ENCODE results near the gene COMMD1. TPM values are rescaled to one million over a fixed set of nuclear protein-coding genes. Genes with fewer than 3 reads are reported as not detected.

Gene COMMD1
- total RNA-seq, 1 donor from 2014 or later = 39.7 TPM

DNA sequence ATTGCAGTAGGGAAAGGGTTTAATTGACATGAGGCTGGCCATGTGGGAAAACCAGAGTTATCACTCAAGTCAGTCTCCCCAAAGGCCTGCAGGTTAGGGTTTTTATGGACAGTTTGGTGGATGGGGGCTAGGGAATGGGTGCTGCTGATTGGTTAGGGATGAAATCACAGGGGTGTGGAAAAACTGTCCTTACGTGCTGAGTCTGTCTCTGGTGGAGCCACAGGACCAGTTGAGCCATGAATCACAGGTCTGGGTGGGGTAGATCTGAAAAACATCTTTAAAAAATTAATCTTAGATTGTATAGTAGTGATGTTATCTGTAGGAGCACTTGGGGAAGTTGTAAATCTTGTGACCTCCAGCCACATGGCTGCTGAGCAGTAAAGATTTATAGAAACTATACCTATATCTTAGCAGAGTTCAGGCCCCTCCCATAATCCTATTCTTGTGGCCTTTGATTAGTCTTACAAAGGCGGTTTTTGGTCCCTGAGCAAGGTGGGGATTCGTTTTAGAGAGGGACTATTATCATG, 139.6 kb downstream of the COMMD1 start:
- no peaks in the 10 kb centered on the region for H3K27me3 Mint-ChIP-seq (ENCODE audit: unreplicated experiment)
- no peak for DNase-seq (ENCODE audit: extremely low spot score, unreplicated experiment)
- TF ChIP-seq, protein P1, sequence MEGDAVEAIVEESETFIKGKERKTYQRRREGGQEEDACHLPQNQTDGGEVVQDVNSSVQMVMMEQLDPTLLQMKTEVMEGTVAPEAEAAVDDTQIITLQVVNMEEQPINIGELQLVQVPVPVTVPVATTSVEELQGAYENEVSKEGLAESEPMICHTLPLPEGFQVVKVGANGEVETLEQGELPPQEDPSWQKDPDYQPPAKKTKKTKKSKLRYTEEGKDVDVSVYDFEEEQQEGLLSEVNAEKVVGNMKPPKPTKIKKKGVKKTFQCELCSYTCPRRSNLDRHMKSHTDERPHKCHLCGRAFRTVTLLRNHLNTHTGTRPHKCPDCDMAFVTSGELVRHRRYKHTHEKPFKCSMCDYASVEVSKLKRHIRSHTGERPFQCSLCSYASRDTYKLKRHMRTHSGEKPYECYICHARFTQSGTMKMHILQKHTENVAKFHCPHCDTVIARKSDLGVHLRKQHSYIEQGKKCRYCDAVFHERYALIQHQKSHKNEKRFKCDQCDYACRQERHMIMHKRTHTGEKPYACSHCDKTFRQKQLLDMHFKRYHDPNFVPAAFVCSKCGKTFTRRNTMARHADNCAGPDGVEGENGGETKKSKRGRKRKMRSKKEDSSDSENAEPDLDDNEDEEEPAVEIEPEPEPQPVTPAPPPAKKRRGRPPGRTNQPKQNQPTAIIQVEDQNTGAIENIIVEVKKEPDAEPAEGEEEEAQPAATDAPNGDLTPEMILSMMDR (IDR thresholded peaks at IDR 0.05) = no peak
- H3K9me3 Mint-ChIP-seq (ENCODE audit: unreplicated experiment) = peaks cover 9% of the 10 kb centered on the region
- H3K36me3 Mint-ChIP-seq (ENCODE audit: unreplicated experiment) = peaks cover 7% of the 10 kb centered on the region
- H3K27ac Mint-ChIP-seq (ENCODE audit: unreplicated experiment) = no peak overlapping the region
- H3K4me3 Mint-ChIP-seq (ENCODE audit: unreplicated experiment) = no peak overlapping the region
- peaks cover 5% of the 10 kb centered on the region for H3K4me1 Mint-ChIP-seq (ENCODE audit: unreplicated experiment)

- Mint-ChIP-seq H3K36me3 (ENCODE audit: unreplicated experiment) (peaks cover 7% of the 10 kb centered on the region), H3K27me3 (ENCODE audit: unreplicated experiment) (no peaks in the 10 kb centered on the region), H3K4me3 (ENCODE audit: unreplicated experiment) (no peak overlapping the region), H3K27ac (ENCODE audit: unreplicated experiment) (no peak overlapping the region), H3K9me3 (ENCODE audit: unreplicated experiment) (peaks cover 9% of the 10 kb centered on the region), H3K4me1 (ENCODE audit: unreplicated experiment) (peaks cover 14% of the 10 kb centered on the region)
- DNase-seq (ENCODE audit: extremely low spot score, unreplicated experiment) = no peak
- TF ChIP-seq, protein P1 (IDR thresholded peaks at IDR 0.05) = no peak
Observed at GRCh38 chr2:62046141-62046540, 140.7 kb downstream of the COMMD1 start.

- no peak for DNase-seq (ENCODE audit: extremely low spot score, unreplicated experiment)
- H3K27me3 Mint-ChIP-seq (ENCODE audit: unreplicated experiment) = no peaks in the 10 kb centered on the region
- no peaks in the 10 kb centered on the region for H3K36me3 Mint-ChIP-seq (ENCODE audit: unreplicated experiment)
- peak overlapping the region; percentile 91 for H3K27ac Mint-ChIP-seq (ENCODE audit: unreplicated experiment)
- H3K9me3 Mint-ChIP-seq (ENCODE audit: unreplicated experiment) = no peaks in the 10 kb centered on the region
- TF ChIP-seq, protein P1 (IDR thresholded peaks at IDR 0.05) = no peak
- H3K4me3 Mint-ChIP-seq (ENCODE audit: unreplicated experiment) = peak overlapping the region; percentile 55
- H3K4me1 Mint-ChIP-seq (ENCODE audit: unreplicated experiment) = peaks cover 17% of the 10 kb centered on the region
Observed at GRCh38 chr2:62050456-62051045, 145.1 kb downstream of the COMMD1 start.

GRCh38 chr2:62054029-62054791, 148.7 kb downstream of the COMMD1 start:
- H3K36me3 Mint-ChIP-seq (ENCODE audit: unreplicated experiment) = no peaks in the 10 kb centered on the region
- no peaks in the 10 kb centered on the region for H3K9me3 Mint-ChIP-seq (ENCODE audit: unreplicated experiment)
- no peaks in the 10 kb centered on the region for H3K27me3 Mint-ChIP-seq (ENCODE audit: unreplicated experiment)
- TF ChIP-seq, protein P1 (IDR thresholded peaks at IDR 0.05) = no peak
- H3K27ac Mint-ChIP-seq (ENCODE audit: unreplicated experiment) = no peak overlapping the region
- H3K4me1 Mint-ChIP-seq (ENCODE audit: unreplicated experiment) = peaks cover 17% of the 10 kb centered on the region
- no peak for DNase-seq (ENCODE audit: extremely low spot score, unreplicated experiment)
- H3K4me3 Mint-ChIP-seq (ENCODE audit: unreplicated experiment) = no peak overlapping the region

- peaks cover 1% of the 10 kb centered on the region for H3K36me3 Mint-ChIP-seq (ENCODE audit: unreplicated experiment)
- DNase-seq (ENCODE audit: extremely low spot score, unreplicated experiment) = no peak
- H3K27ac Mint-ChIP-seq (ENCODE audit: unreplicated experiment) = no peak overlapping the region
- H3K4me3 Mint-ChIP-seq (ENCODE audit: unreplicated experiment) = no peak overlapping the region
- H3K9me3 Mint-ChIP-seq (ENCODE audit: unreplicated experiment) = no peaks in the 10 kb centered on the region
- no peaks in the 10 kb centered on the region for H3K27me3 Mint-ChIP-seq (ENCODE audit: unreplicated experiment)
- TF ChIP-seq, protein P1 (IDR thresholded peaks at IDR 0.05) = no peak
- H3K4me1 Mint-ChIP-seq (ENCODE audit: unreplicated experiment) = peaks cover 13% of the 10 kb centered on the region
Observed at GRCh38 chr2:62054916-62055450, 149.5 kb downstream of the COMMD1 start.

All from osteocyte (in vitro differentiated cells).